Measurements from ENCODE around the gene TMEM151B. TPM values are rescaled to one million over a fixed set of nuclear protein-coding genes. Genes with fewer than 3 reads are reported as not detected.

TMEM151B gene
- total RNA-seq, 4 donors from 2014 or later, result 0.27 to 0.69 TPM; not detected in 2

DNA sequence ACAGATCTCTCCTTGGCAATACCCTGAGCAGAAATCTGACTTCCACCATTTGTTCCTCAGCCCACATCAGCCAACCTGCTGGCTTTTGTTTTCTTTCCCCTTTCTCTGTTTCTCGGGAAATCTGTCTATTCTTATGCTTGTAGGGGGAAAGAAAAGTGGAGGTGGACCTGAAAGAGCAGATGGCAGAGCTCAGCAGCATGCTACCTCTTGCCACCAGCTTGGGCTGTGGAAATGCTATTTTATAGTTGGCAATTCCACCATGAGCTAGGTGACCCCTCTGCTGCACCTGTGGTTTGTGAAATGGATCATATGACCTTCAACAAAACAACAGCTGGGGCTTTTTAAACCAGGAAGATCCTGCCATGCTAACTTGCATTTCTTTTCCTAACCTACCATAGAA is 65.4 kb downstream of the TMEM151B start:
- no peak for ATAC-seq

DNA sequence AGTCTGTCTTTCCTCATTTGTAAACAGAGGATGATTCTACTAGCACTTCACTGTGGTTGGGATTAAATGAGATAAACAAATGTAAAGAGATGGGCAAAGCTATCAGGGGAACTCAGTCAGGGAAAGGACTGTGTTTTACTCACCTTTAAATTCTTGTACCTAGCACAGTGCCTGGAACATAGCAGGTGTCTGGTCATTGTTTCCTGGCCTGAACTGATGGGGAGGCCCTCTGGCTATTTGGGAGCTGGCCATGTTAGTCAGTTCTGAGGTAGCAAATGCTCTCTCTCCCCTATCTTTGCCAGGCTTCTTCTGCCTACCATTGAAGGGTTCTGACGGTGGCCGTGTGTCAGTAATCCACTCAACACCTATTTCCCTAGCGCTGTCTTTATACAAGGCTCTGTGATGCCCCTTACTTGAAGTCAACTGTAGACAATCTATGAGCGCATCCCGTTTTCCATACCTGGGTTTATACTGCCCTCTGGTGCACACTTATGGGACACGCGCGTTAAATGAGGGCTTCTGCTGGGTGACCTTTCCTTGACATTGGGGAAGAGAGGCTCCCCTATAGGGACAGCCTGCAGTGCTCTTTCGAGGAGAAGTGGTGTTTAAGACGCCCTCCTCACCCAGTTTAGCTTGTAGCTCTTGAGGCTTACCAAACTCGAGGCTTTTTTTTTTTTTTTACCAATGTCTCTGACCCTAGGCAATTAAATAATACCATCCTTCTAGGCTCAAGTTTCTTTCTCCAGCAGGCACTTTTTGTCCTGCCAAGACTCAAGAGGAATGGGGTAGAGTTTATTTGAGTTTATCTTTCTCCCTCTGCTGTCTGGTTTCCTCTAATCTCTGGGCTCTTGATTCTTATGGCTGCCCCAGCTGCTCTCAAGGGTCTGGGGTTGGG is 68.2 kb downstream of the TMEM151B start:
- Histone ChIP-seq H3K4me3 (no peak overlapping the region), H3K36me3 (no peaks in the 10 kb centered on the region), H3K27me3 (peaks cover 22% of the 10 kb centered on the region), H3K27ac (peak overlapping the region in 2 of 4 donors; percentile 38 to 61), H3K9me3 (no peaks in the 10 kb centered on the region), H3K4me1 (peaks cover 0 to 23% (median 0%) of the 10 kb centered on the region in 3 donors)
- peak; percentile 72 for ATAC-seq
- TF ChIP-seq POLR2AphosphoS5 (IDR thresholded peaks at IDR 0.05) (no peak), POLR2A (IDR thresholded peaks at IDR 0.05) (no peak), EP300 (IDR thresholded peaks at IDR 0.05) (no peak)
- TF ChIP-seq, protein P1, sequence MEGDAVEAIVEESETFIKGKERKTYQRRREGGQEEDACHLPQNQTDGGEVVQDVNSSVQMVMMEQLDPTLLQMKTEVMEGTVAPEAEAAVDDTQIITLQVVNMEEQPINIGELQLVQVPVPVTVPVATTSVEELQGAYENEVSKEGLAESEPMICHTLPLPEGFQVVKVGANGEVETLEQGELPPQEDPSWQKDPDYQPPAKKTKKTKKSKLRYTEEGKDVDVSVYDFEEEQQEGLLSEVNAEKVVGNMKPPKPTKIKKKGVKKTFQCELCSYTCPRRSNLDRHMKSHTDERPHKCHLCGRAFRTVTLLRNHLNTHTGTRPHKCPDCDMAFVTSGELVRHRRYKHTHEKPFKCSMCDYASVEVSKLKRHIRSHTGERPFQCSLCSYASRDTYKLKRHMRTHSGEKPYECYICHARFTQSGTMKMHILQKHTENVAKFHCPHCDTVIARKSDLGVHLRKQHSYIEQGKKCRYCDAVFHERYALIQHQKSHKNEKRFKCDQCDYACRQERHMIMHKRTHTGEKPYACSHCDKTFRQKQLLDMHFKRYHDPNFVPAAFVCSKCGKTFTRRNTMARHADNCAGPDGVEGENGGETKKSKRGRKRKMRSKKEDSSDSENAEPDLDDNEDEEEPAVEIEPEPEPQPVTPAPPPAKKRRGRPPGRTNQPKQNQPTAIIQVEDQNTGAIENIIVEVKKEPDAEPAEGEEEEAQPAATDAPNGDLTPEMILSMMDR (IDR thresholded peaks at IDR 0.05), result peak; percentile 62 to 79 (median 70)
- WGBS, 2 donors (ENCODE audit: low coverage in 1 of 2), result 0 to 5% methylated on average over 3 to 8 of the region's 11 CpGs

More for the DNA sequence above, 65.4 kb downstream of the TMEM151B start:
- Histone ChIP-seq H3K4me1 (peaks cover 0 to 13% (median 0%) of the 10 kb centered on the region in 3 donors), H3K9me3 (no peaks in the 10 kb centered on the region), H3K36me3 (no peaks in the 10 kb centered on the region), H3K27ac (no peak overlapping the region), H3K4me3 (no peak overlapping the region), H3K27me3 (peaks cover 19% of the 10 kb centered on the region)
- no peak for TF ChIP-seq EP300 (IDR thresholded peaks at IDR 0.05)
- WGBS, 2 donors (ENCODE audit: low coverage in 1 of 2), result 45% methylated on average over 1 of the region's 1 CpG; no CpG with 5 or more reads in 1 of the 2 donors

DNA sequence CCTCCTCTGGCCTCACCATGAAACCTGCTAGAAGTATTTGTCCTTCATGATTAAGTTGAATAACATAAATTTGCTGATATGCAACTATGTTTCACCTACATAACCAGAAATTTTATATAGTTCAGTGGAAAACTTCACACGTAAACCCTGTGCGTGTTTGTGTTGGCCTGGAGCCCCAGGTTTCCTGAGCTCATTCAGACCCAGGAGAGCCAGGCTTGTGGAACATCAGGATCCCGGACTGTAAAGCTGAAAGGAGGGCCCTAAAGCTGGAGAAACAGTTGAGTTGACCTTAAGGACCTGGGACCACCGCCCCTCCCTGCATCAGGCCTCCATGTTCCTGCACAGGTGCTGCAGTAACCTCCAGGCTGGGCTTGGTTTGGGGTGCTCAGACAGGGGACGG is 69.1 kb downstream of the TMEM151B start:
- TF ChIP-seq, protein P1 (IDR thresholded peaks at IDR 0.05), result no peak
- no peak for TF ChIP-seq POLR2AphosphoS5 (IDR thresholded peaks at IDR 0.05)
- no peak for TF ChIP-seq POLR2A (IDR thresholded peaks at IDR 0.05)
- no peak for TF ChIP-seq EP300 (IDR thresholded peaks at IDR 0.05)
- Histone ChIP-seq H3K27ac (peak overlapping the region in 2 of 4 donors; percentile 38 to 61), H3K27me3 (peaks cover 24% of the 10 kb centered on the region), H3K9me3 (no peaks in the 10 kb centered on the region), H3K4me1 (peaks cover 0 to 23% (median 0%) of the 10 kb centered on the region in 3 donors), H3K4me3 (no peak overlapping the region), H3K36me3 (no peaks in the 10 kb centered on the region)
- no peak for ATAC-seq
- WGBS, 2 donors (ENCODE audit: low coverage in 1 of 2), result 79% methylated on average over 5 of the region's 5 CpGs; no CpG with 5 or more reads in 1 of the 2 donors

DNA sequence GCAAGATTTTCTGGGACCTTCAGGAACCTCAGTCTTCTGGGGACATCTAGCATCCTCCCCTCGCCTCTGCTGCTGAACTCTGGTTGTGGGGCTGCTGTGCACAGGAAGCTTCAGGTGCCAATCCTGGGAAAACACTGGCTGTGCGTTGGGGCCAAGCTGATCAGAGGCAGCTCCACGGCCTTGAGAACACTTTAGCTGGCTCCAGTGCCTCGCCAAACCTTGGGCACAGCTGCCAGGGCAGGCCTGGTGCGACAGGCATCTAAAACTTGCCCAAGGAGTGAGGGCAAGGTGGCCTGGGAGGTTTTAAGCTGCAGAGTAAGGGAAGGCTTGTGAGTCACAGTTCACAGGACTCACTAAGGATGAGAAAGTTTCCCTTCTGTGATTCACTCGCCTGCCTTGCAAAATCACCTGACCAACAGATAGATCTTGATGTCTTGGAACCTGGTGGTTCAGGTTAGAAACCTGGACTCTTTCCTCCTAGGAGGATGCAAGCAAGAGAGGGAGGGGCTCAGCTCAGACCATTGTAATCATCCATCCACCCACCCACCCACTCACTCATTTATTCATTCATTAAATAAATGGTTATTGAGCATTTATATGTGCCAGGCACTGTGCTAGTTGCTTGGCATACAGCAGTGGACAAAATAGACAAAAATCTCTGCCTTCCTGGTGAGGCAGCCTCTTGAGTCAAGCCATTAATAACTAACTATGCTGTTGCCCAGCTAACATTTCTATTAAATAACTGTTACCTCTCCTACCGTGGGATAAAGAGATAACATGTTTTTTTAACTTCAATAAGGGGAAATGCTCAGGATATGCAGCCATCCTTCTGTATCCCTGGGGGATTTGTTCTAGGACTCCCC is 69.7 kb downstream of the TMEM151B start:
- Histone ChIP-seq H3K27ac (peak overlapping the region in 1 of 4 donors; percentile 61), H3K9me3 (no peaks in the 10 kb centered on the region), H3K27me3 (peaks cover 26% of the 10 kb centered on the region), H3K4me1 (peaks cover 0 to 23% (median 0%) of the 10 kb centered on the region in 3 donors), H3K36me3 (no peaks in the 10 kb centered on the region), H3K4me3 (no peak overlapping the region)
- no peak for TF ChIP-seq EP300 (IDR thresholded peaks at IDR 0.05)
- no peak for TF ChIP-seq POLR2A (IDR thresholded peaks at IDR 0.05)
- TF ChIP-seq POLR2AphosphoS5 (IDR thresholded peaks at IDR 0.05), result no peak
- TF ChIP-seq, protein P1 (IDR thresholded peaks at IDR 0.05), result no peak
- WGBS, 2 donors (ENCODE audit: low coverage in 1 of 2), result 31 to 71% methylated on average over 1 to 4 of the region's 7 CpGs
- ATAC-seq, result no peak
